RWPE2 (cell line): Measurements from ENCODE around the gene MAP3K2.
A peak's percentile ranks its signal among the peaks of the same experiment; 100 is the strongest.

Experiments used
- ATAC-seq: fragments of 200-7000 bp; cut with Tn5 transposase; 3 replicates; pipeline ENCODE4 v1.9.1; 2021; ENCODE audit warnings: low read depth
- DNase-seq: peaks from one replicate; pipeline ENCODE4 v3.0.0-alpha.2; 2020; ENCODE audit warnings: low spot score
- H3K27ac ChIP-seq: fragments of 450-650 bp; 2 replicates; pipeline ENCODE4 v1.5.1; 2017; ENCODE audit warnings: mild to moderate bottlenecking; ENCODE audit not compliant: poor library complexity, severe bottlenecking
- H3K27me3 ChIP-seq: fragments of 250-450 bp; sonication (Bioruptor Pico); 2 replicates; pipeline ENCODE4 v1.5.1; 2021; ENCODE audit warnings: mild to moderate bottlenecking, moderate library complexity; ENCODE audit not compliant: insufficient read depth, poor library complexity, severe bottlenecking
- H3K36me3 ChIP-seq: fragments of 250-450 bp; sonication (Bioruptor Pico); 2 replicates; pipeline ENCODE4 v1.5.1; 2020; ENCODE audit warnings: low read depth, mild to moderate bottlenecking, moderate library complexity
- H3K4me1 ChIP-seq: fragments of 250-450 bp; sonication (Bioruptor Pico); 2 replicates; pipeline ENCODE4 v1.5.1; 2021; ENCODE audit warnings: mild to moderate bottlenecking, moderate library complexity; ENCODE audit not compliant: insufficient read depth, poor library complexity, severe bottlenecking
- H3K4me3 ChIP-seq: fragments of 250-450 bp; sonication (Bioruptor Pico); 2 replicates; pipeline ENCODE4 v1.5.1; 2021; ENCODE audit warnings: mild to moderate bottlenecking, moderate library complexity; ENCODE audit not compliant: severe bottlenecking
- H3K9me3 ChIP-seq: fragments of 250-450 bp; sonication (Bioruptor Pico); 2 replicates; pipeline ENCODE4 v1.5.1; 2021; ENCODE audit warnings: mild to moderate bottlenecking, moderate library complexity; ENCODE audit not compliant: severe bottlenecking
- TF ChIP-seq, protein P1 (sequence below): fragments of 450-650 bp; IDR thresholded peaks from one replicate; pipeline ENCODE4 v1.5.1; 2017; ENCODE audit warnings: mild to moderate bottlenecking, moderate library complexity; ENCODE audit not compliant: poor library complexity, severe bottlenecking

The MAP3K2 gene

DNA sequence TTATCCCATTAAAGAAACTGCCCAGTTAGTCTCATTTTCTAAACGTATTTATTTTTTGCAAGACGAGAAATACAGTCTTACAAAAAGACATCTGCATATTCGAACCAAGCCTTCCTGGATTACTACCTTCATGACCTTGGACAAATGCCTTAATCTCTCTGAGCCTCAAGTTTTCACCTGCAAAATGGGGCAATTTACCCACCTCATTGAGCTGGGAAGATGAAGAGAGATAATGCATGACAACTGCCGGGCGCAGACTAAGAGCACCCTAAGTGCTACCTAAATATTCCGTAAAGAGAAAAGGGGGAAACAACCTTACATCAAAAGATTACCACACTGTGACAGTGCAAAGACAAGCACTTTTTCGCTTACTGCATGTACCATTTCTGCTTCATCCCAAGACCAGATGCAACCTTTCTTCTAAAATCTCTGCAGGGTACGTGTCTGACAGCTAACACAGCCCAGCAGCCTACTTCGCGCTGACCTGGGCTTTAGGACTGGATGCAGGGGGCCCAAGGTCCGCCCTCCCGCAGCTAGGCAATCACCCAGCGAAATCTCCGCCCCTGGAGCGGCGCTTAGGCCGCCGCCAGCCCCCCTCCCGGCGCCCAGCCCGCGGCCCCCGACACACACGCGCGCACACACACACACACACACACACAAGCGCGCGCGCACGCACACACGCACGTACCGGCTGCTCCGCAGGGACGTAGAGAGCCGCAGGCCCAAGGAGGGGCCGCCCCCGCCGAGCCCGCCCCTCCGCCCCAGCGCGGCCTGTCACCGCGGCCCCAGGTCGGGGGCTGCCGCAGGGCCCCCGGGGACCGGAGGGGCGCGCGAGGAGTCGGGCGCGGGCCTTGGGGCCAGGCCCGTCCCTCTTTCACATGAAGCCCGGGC lies 766 bp downstream of the MAP3K2 start:
- ATAC-seq (peak; percentile 74), DNase-seq (peak; percentile 83)
- no peaks in the 10 kb centered on the region for H3K9me3 ChIP-seq
- H3K27me3 ChIP-seq, result no peaks in the 10 kb centered on the region
- peak overlapping the region; percentile 99 for H3K4me3 ChIP-seq
- H3K36me3 ChIP-seq, result no peaks in the 10 kb centered on the region
- H3K27ac ChIP-seq, result peak overlapping the region; percentile 91
- TF ChIP-seq, protein P1, sequence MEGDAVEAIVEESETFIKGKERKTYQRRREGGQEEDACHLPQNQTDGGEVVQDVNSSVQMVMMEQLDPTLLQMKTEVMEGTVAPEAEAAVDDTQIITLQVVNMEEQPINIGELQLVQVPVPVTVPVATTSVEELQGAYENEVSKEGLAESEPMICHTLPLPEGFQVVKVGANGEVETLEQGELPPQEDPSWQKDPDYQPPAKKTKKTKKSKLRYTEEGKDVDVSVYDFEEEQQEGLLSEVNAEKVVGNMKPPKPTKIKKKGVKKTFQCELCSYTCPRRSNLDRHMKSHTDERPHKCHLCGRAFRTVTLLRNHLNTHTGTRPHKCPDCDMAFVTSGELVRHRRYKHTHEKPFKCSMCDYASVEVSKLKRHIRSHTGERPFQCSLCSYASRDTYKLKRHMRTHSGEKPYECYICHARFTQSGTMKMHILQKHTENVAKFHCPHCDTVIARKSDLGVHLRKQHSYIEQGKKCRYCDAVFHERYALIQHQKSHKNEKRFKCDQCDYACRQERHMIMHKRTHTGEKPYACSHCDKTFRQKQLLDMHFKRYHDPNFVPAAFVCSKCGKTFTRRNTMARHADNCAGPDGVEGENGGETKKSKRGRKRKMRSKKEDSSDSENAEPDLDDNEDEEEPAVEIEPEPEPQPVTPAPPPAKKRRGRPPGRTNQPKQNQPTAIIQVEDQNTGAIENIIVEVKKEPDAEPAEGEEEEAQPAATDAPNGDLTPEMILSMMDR, result no peak
- peaks cover 24% of the 10 kb centered on the region for H3K4me1 ChIP-seq

DNA sequence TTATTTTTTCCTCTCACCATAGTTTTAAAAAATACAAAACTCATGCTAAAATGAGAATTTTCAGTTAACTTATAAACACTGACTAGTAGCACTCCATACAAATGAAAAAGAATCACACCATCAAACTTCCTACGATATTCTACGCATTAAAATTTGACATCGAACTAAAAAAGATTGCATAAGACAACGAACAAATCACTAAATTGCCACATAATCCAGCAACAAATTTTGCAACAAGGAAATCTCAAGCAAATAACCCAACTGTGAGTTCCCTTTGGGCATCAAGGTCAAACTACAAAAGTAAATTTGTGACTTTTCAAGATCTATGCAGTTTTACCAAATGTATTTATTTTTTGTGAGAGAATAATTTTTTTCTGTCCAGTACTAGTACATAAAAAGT lies 1.5 kb downstream of the MAP3K2 start:
- Histone ChIP-seq H3K9me3 (no peaks in the 10 kb centered on the region), H3K27me3 (no peaks in the 10 kb centered on the region), H3K4me1 (peaks cover 29% of the 10 kb centered on the region), H3K4me3 (peak overlapping the region; percentile 99), H3K36me3 (no peaks in the 10 kb centered on the region), H3K27ac (peak overlapping the region; percentile 91)
- no peak for DNase-seq
- TF ChIP-seq, protein P1, result no peak
- ATAC-seq, result no peak

DNA sequence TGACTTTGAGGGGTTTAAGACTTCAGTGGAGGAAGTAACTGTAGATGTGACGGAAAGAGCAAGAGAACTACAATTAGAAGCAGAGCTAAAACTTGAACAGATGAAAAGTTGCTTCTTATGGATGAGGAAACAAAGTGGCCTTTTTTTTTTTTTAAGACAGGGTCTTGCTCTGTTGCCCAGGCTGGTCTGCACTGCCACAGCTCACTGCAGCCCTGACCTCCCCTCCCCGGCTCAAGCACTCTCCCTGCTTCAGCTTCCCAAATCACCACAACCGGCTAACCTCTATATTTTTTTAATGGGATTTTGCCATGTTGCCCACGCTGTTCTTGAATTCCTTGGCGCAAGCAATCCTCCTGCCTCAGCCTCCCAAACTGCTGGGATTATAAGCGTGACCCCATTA lies 3.2 kb downstream of the MAP3K2 start:
- Histone ChIP-seq H3K27me3 (no peaks in the 10 kb centered on the region), H3K4me1 (peaks cover 29% of the 10 kb centered on the region), H3K27ac (no peak overlapping the region), H3K36me3 (no peaks in the 10 kb centered on the region), H3K9me3 (no peaks in the 10 kb centered on the region), H3K4me3 (no peak overlapping the region)
- TF ChIP-seq, protein P1, result no peak
- no peak for DNase-seq
- no peak for ATAC-seq

DNA sequence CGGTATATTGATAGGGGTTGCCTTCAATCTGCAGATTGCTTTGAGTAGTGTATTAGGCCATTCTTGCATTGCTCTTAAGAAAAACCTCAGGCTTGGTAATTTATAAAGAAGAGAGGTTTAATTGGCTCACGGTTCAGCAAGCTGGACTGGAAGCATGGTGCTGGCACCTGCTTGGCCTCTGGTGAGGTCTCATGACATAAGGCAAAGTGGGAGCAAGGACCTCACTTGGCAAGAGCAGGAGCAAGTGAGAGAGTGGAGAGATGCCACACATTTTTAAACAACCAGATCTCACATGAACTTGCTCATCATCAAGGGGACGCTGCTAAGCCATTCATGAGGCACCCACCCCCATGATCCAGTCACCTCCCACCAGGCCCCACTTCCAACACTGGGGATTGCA lies 4.9 kb downstream of the MAP3K2 start:
- Histone ChIP-seq H3K4me1 (peaks cover 23% of the 10 kb centered on the region), H3K27me3 (no peaks in the 10 kb centered on the region), H3K9me3 (no peaks in the 10 kb centered on the region), H3K27ac (no peak overlapping the region), H3K36me3 (no peaks in the 10 kb centered on the region), H3K4me3 (no peak overlapping the region)
- DNase-seq (no peak), ATAC-seq (no peak)
- TF ChIP-seq, protein P1, result no peak

DNA sequence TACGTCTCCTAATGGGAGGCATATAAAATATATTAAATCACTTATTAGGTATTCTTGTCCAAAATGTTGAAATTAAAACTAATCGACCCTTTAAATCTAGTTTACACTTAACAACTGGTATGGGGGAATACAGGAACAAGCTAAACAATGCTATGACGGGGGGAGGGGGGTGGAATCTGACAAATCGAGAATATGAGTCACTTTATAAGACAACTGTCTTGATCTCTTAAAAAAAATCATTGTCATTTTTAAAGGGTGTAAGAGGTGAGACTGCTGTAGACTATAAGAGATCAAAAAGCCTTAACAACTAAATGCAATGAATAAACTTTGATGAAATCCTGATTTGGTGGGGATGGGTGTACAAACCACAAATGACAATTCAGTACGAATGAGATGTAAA lies 6.0 kb downstream of the MAP3K2 start:
- peaks cover 23% of the 10 kb centered on the region for H3K4me1 ChIP-seq
- TF ChIP-seq, protein P1, result no peak
- 0 out of 3 replicates have a peak, but pooled peaks have one; percentile 41 for ATAC-seq

More for the DNA sequence above, 6.0 kb downstream of the MAP3K2 start:
- Histone ChIP-seq H3K27ac (no peak overlapping the region), H3K4me3 (no peak overlapping the region), H3K36me3 (no peaks in the 10 kb centered on the region), H3K9me3 (no peaks in the 10 kb centered on the region), H3K27me3 (no peaks in the 10 kb centered on the region)
- DNase-seq, result no peak
